Panc1 (cell line): ENCODE results near the gene LBH. TPM values are rescaled to one million over a fixed set of nuclear protein-coding genes. Genes with fewer than 3 reads are reported as not detected.
A peak's percentile ranks its signal among the peaks of the same experiment; 100 is the strongest.

Experiments
- ATAC-seq: fragments of 200-7000 bp; cut with Tn5 transposase; 2 replicates; pipeline ENCODE4 v1.9.1; 2020; ENCODE audit warnings: mild to moderate bottlenecking, moderate library complexity
- Bru-seq: library from RNA; stranded (reverse); fragments of 400-500 nt; gene quantifications from one replicate; lab custom pipeline; 2021; lab: Mats Ljungman, UMichigan
- BruChase-seq, 2 experiments: library from RNA; stranded (reverse); fragments of 400-500 nt; gene quantifications; one replicate each; lab custom pipeline; 2021; lab: Mats Ljungman, UMichigan
- BruUV-seq: library from RNA; stranded (reverse); fragments of 400-500 nt; replicated peaks from 2 replicates; lab custom pipeline; 2021; lab: Mats Ljungman, UMichigan
- CTCF ChIA-PET: fragments of 300-600 bp; sonication (Branson Sonifier 250); formaldehyde crosslinking; loops from one replicate; lab custom pipeline; 2022; ENCODE audit warnings: antibody characterized with exemption; lab: Charles Lee
- POLR2A ChIA-PET: fragments of 300-600 bp; sonication (Branson Sonifier 250); formaldehyde crosslinking; loops from one replicate; lab custom pipeline; 2022; ENCODE audit warnings: antibody characterized with exemption; lab: Charles Lee
- DNase-seq: peaks from one replicate; pipeline ENCODE4 v3.0.0-alpha.2; 2010; ENCODE audit warnings: low read depth, low spot score
- H3K27ac ChIP-seq: 2 replicates; pipeline ENCODE4 v1.5.1; 2011; ENCODE audit warnings: mild to moderate bottlenecking, low read length, inconsistent platforms
- H3K27me3 ChIP-seq: fragments of 200-500 bp; sonication (Bioruptor generic); 2 replicates; pipeline ENCODE4 v1.6.0; 2014; ENCODE audit warnings: low read length, inconsistent platforms; ENCODE audit not compliant: control insufficient read depth, insufficient read depth
- H3K36me3 ChIP-seq: fragments of 200-500 bp; sonication (Bioruptor generic); 2 replicates; pipeline ENCODE4 v1.5.1; 2014; ENCODE audit warnings: inconsistent platforms, mild to moderate bottlenecking, low read length, moderate library complexity; ENCODE audit not compliant: control insufficient read depth, insufficient read depth
- H3K4me1 ChIP-seq: 2 replicates; pipeline ENCODE4 v1.5.1; 2011; ENCODE audit warnings: inconsistent platforms, mild to moderate bottlenecking, low read length, moderate library complexity; ENCODE audit not compliant: control insufficient read depth, insufficient read depth
- H3K4me3 ChIP-seq, 2 experiments: 2 replicates each; pipeline ENCODE4 v1.5.1; 2011 to 2012; ENCODE audit warnings: low read depth in 2 of 2, low read length in 2 of 2, mild to moderate bottlenecking in 2 of 2, inconsistent platforms in 1 of 2, moderate library complexity in 1 of 2
- H3K9me3 ChIP-seq: fragments of 200-500 bp; sonication (Bioruptor generic); 2 replicates; pipeline ENCODE4 v1.5.1; 2014; ENCODE audit warnings: low read depth, mild to moderate bottlenecking, inconsistent platforms, low read length, moderate library complexity; ENCODE audit not compliant: control insufficient read depth, insufficient read depth
- POLR2AphosphoS5 ChIP-seq: IDR thresholded peaks from 2 replicates; pipeline ENCODE4 v1.6.1; 2012; ENCODE audit warnings: mild to moderate bottlenecking, low read depth, low read length, moderate library complexity
- SIN3A ChIP-seq: IDR thresholded peaks from 2 replicates; pipeline ENCODE4 v1.6.1; 2012; ENCODE audit warnings: low read depth, mild to moderate bottlenecking, low read length, moderate library complexity, borderline replicate concordance; ENCODE audit not compliant: insufficient read depth
- TCF7L2 ChIP-seq: IDR thresholded peaks from 2 replicates; pipeline ENCODE4 v1.6.1; 2011; ENCODE audit warnings: mild to moderate bottlenecking, low read depth, low read length, inconsistent platforms
- in situ Hi-C: cut with HindIII; loops from 2 replicates; pipeline ENCODE4 v1.10.0; 2016; ENCODE audit warnings: low sequenced_read_pairs, low pct_unique_long_range_greater_than_20kb
- intact Hi-C: fragments of 100-400 bp; cut with micrococcal nuclease; formaldehyde crosslinking; loops from one replicate; pipeline ENCODE4 v1.10.0; 2022; ENCODE audit not compliant: unreplicated experiment
- long read RNA-seq: library from polyadenylated mRNA; unstranded; transcript quantifications from one replicate; pipeline ENCODE4 v2.0.0, GENCODE V29; 2021; ENCODE audit not compliant: unreplicated experiment
- polyA plus RNA-seq: library from polyadenylated mRNA; unstranded; fragments of >200 nt; gene quantifications from one replicate; pipeline ENCODE4 v1.2.1, GENCODE V29; 2012; ENCODE audit warnings: missing spikeins; ENCODE audit not compliant: insufficient read length
- total RNA-seq: library from RNA; stranded (reverse); gene quantifications from one replicate; pipeline ENCODE4 v1.2.1, GENCODE V29; 2021; ENCODE audit not compliant: unreplicated experiment
- TF ChIP-seq, protein P1 (sequence below): fragments of 450-650 bp; IDR thresholded peaks from 2 replicates; pipeline ENCODE4 v1.5.1; 2017; ENCODE audit warnings: mild to moderate bottlenecking
- TF ChIP-seq, protein P2 (sequence below), 2 experiments: IDR thresholded peaks; 2 replicates each; pipeline ENCODE4 v1.6.1; 2011 to 2012; ENCODE audit warnings: low read depth in 2 of 2, control low read depth in 1 of 2, low read length in 1 of 2, mild to moderate bottlenecking in 1 of 2, moderate library complexity in 1 of 2; ENCODE audit not compliant: insufficient read depth in 1 of 2

LBH gene
- 2.2 TPM for total RNA-seq
- polyA plus RNA-seq: 0.53 TPM
- Bru-seq, nascent RNA: percentile 22 among the genes with signal in this experiment
- BruChase-seq, experiment 1, labeled RNA remaining after a 2-hour chase: percentile 19 among the genes with signal in this experiment
- BruChase-seq, experiment 2, labeled RNA remaining after a 6-hour chase: percentile 23 among the genes with signal in this experiment
- long read RNA-seq, partial matches to known transcripts: 0 of 3 reads
- long read RNA-seq, other reads (novel, unspliced or antisense): 0 of 3 reads

GRCh38 chr2:30231212-30231995 is at the start of gene LBH:
LBH (plus strand) TSS chr2:30231534; CDS start chr2:30231739, 205 bp downstream.
- H3K27ac ChIP-seq: no peak within 1 kb of the TSS
- peaks cover 28% of the 10 kb centered on the region for H3K27me3 ChIP-seq
- ChIA-PET CTCF (no interaction called here), POLR2A (no interaction called here)
- BruUV-seq: no TSS peak
- peak within 1 kb of the TSS; percentile 49 to 51 for H3K4me3 ChIP-seq
- H3K4me1 ChIP-seq: peaks cover 8% of the 10 kb centered on the region; the same call in 1 of the 2 replicates
- TF ChIP-seq TCF7L2 (no peak), SIN3A (no peak), POLR2AphosphoS5 (no peak)
- TF ChIP-seq, protein P1, sequence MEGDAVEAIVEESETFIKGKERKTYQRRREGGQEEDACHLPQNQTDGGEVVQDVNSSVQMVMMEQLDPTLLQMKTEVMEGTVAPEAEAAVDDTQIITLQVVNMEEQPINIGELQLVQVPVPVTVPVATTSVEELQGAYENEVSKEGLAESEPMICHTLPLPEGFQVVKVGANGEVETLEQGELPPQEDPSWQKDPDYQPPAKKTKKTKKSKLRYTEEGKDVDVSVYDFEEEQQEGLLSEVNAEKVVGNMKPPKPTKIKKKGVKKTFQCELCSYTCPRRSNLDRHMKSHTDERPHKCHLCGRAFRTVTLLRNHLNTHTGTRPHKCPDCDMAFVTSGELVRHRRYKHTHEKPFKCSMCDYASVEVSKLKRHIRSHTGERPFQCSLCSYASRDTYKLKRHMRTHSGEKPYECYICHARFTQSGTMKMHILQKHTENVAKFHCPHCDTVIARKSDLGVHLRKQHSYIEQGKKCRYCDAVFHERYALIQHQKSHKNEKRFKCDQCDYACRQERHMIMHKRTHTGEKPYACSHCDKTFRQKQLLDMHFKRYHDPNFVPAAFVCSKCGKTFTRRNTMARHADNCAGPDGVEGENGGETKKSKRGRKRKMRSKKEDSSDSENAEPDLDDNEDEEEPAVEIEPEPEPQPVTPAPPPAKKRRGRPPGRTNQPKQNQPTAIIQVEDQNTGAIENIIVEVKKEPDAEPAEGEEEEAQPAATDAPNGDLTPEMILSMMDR: no peak
- TF ChIP-seq, protein P2, sequence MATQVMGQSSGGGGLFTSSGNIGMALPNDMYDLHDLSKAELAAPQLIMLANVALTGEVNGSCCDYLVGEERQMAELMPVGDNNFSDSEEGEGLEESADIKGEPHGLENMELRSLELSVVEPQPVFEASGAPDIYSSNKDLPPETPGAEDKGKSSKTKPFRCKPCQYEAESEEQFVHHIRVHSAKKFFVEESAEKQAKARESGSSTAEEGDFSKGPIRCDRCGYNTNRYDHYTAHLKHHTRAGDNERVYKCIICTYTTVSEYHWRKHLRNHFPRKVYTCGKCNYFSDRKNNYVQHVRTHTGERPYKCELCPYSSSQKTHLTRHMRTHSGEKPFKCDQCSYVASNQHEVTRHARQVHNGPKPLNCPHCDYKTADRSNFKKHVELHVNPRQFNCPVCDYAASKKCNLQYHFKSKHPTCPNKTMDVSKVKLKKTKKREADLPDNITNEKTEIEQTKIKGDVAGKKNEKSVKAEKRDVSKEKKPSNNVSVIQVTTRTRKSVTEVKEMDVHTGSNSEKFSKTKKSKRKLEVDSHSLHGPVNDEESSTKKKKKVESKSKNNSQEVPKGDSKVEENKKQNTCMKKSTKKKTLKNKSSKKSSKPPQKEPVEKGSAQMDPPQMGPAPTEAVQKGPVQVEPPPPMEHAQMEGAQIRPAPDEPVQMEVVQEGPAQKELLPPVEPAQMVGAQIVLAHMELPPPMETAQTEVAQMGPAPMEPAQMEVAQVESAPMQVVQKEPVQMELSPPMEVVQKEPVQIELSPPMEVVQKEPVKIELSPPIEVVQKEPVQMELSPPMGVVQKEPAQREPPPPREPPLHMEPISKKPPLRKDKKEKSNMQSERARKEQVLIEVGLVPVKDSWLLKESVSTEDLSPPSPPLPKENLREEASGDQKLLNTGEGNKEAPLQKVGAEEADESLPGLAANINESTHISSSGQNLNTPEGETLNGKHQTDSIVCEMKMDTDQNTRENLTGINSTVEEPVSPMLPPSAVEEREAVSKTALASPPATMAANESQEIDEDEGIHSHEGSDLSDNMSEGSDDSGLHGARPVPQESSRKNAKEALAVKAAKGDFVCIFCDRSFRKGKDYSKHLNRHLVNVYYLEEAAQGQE (IDR thresholded peaks at IDR 0.05; ENCODE audit: insufficient read depth in 1 of 2, low read depth in 2 of 2, low read length in 1 of 2): no peak
- no peaks in the 10 kb centered on the region for H3K36me3 ChIP-seq
- intact Hi-C loops: no loop called here
- ATAC-seq (peak; percentile 65), DNase-seq (no peak)
- no peaks in the 10 kb centered on the region for H3K9me3 ChIP-seq
- in situ Hi-C loops: no loop called here

- TF ChIP-seq SIN3A: no peak
- TF ChIP-seq TCF7L2: no peak
- no peak for TF ChIP-seq POLR2AphosphoS5
- TF ChIP-seq, protein P1: no peak
- TF ChIP-seq, protein P2 (IDR thresholded peaks at IDR 0.05; ENCODE audit: insufficient read depth in 1 of 2, low read depth in 2 of 2, low read length in 1 of 2): no peak
- DNase-seq (no peak), ATAC-seq (no peak)
- Histone ChIP-seq H3K27ac (no peak overlapping the region), H3K36me3 (no peaks in the 10 kb centered on the region), H3K4me1 (no peaks in the 10 kb centered on the region), H3K9me3 (no peaks in the 10 kb centered on the region), H3K4me3 (no peak overlapping the region), H3K27me3 (peaks cover 10% of the 10 kb centered on the region)
- intact Hi-C loops (no loop called here), in situ Hi-C loops (no loop called here)
- ChIA-PET CTCF (no interaction called here), POLR2A (no interaction called here)
- BruUV-seq: no TSS peak
These were observed 47.3 kb upstream of the LBH start for GRCh38 chr2:30184035-30184434.
